ENCODE results near the gene RPRD2. TPM values are rescaled to one million over a fixed set of nuclear protein-coding genes. Genes with fewer than 3 reads are reported as not detected.

The RPRD2 gene
- total and polyA plus RNA-seq, 9 of the 15 experiments (the other 6 are each of a cell fraction or from before 2014, with no cell fraction given) = 1.5 to 21.6 (median 7.7) TPM

- in situ Hi-C loops (cut with MboI) = no loop called here
- CTCF ChIA-PET (ENCODE audit: low intra/inter-chr PET ratio) = no interaction called here
- TF ChIP-seq, protein P1, sequence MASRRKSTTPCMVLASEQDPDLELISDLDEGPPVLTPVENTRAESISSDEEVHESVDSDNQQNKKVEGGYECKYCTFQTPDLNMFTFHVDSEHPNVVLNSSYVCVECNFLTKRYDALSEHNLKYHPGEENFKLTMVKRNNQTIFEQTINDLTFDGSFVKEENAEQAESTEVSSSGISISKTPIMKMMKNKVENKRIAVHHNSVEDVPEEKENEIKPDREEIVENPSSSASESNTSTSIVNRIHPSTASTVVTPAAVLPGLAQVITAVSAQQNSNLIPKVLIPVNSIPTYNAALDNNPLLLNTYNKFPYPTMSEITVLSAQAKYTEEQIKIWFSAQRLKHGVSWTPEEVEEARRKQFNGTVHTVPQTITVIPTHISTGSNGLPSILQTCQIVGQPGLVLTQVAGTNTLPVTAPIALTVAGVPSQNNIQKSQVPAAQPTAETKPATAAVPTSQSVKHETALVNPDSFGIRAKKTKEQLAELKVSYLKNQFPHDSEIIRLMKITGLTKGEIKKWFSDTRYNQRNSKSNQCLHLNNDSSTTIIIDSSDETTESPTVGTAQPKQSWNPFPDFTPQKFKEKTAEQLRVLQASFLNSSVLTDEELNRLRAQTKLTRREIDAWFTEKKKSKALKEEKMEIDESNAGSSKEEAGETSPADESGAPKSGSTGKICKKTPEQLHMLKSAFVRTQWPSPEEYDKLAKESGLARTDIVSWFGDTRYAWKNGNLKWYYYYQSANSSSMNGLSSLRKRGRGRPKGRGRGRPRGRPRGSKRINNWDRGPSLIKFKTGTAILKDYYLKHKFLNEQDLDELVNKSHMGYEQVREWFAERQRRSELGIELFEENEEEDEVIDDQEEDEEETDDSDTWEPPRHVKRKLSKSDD (conservative IDR thresholded peaks at IDR 0.05; ENCODE audit: low read length) = no peak
- TF ChIP-seq ZNF586 (CRISPR knock-in tag; conservative IDR thresholded peaks at IDR 0.05) (no peak), NFATC3 (IDR thresholded peaks at IDR 0.05) (no peak), EGR1 (conservative IDR thresholded peaks at IDR 0.05) (no peak), GABPB2 (CRISPR knock-in tag; conservative IDR thresholded peaks at IDR 0.05) (no peak), NFE2 (IDR thresholded peaks at IDR 0.05; ENCODE audit: low read depth) (no peak), ZNF318 (IDR thresholded peaks at IDR 0.05; ENCODE audit: borderline replicate concordance in 1 of 2, low read depth in 1 of 2) (no peak), NEUROD1 (IDR thresholded peaks at IDR 0.05; ENCODE audit: borderline replicate concordance, low read depth, low read length, partially characterized antibody) (no peak), KDM2B (CRISPR knock-in tag; IDR thresholded peaks at IDR 0.05) (no peak), NFIX (CRISPR knock-in tag; IDR thresholded peaks at IDR 0.05; ENCODE audit: low read depth) (no peak), NELFE (IDR thresholded peaks at IDR 0.05; ENCODE audit: insufficient read depth, insufficient read length) (no peak), ZNF140 (CRISPR knock-in tag; IDR thresholded peaks at IDR 0.05) (no peak), ZFP1 (CRISPR knock-in tag; IDR thresholded peaks at IDR 0.05) (no peak)
These were observed 92.2 kb downstream of the RPRD2 start for GRCh38 chr1:150456146-150456647.

More at GRCh38 chr1:150456146-150456647, 92.2 kb downstream of the RPRD2 start:
- peaks cover 63% of the 10 kb centered on the region for H3K36me3 ChIP-seq (ENCODE audit: control insufficient read depth, insufficient read depth, low read length)
- no peaks in the 10 kb centered on the region for H3K4me1 ChIP-seq (replicated peaks in 1 of 2; ENCODE audit: control insufficient read depth in 2 of 2, insufficient read depth in 2 of 2, low read length in 2 of 2)
- H3K27ac ChIP-seq (ENCODE audit: extremely low read depth, low read depth, low read length) = no peak overlapping the region
- FAIRE-seq = no peak
- no peak overlapping the region for H3K4me2 ChIP-seq (ENCODE audit: insufficient read depth, low read length)
- H3K27me3 ChIP-seq (ENCODE audit: control insufficient read depth in 2 of 2, insufficient read depth in 2 of 2, low read length in 2 of 2) = no peaks in the 10 kb centered on the region
- no peak overlapping the region for H3K9ac ChIP-seq (ENCODE audit: insufficient read depth in 1 of 2, low read depth in 2 of 2, low read length in 2 of 2)
- no peaks in the 10 kb centered on the region for H3K79me2 ChIP-seq (ENCODE audit: control insufficient read depth, insufficient read depth, low read length)
- no peak overlapping the region for H3K4me3 ChIP-seq
- no TSS peak for BruUV-seq (replicated peaks)
- no peaks in the 10 kb centered on the region for H4K20me1 ChIP-seq (replicated peaks; ENCODE audit: control insufficient read depth, insufficient read depth, low read length)
- POLR2A ChIA-PET = no interaction called here
- H3K9me1 ChIP-seq (ENCODE audit: control insufficient read depth, insufficient read depth, low read length) = no peaks in the 10 kb centered on the region
- WGBS (ENCODE audit: insufficient coverage, low coverage, missing lambda C conversion rate) = 84% methylated on average over 4 of the region's 4 CpGs
- no peaks in the 10 kb centered on the region for H3K9me3 ChIP-seq (replicated peaks; ENCODE audit: control insufficient read depth, insufficient read depth, low read depth, low read length)
- no peak for ATAC-seq
- intact Hi-C loops (cut with micrococcal nuclease) = no loop called here
- no peak overlapping the region for H2AFZ ChIP-seq (ENCODE audit: low read depth, low read length)
- DNase-seq (ENCODE audit: extremely low read depth in 1 of 4, low spot score in 3 of 4) = no peak
